SK-N-SH (cell line): ENCODE data around the gene RNU1-2. TPM values are rescaled to one million over a fixed set of nuclear protein-coding genes. Genes with fewer than 3 reads are reported as not detected.

Source experiments
- CTCF ChIA-PET: fragments of 300-600, 350-600 bp; formaldehyde crosslinking; extraction: SDS; loops from one replicate; lab custom pipeline; 2021; lab: Yijun Ruan, JAX
- POLR2A ChIA-PET: fragments of 350-600 bp; sonication (Branson Sonifier 250); formaldehyde crosslinking; extraction: SDS; loops from one replicate; lab custom pipeline; 2020; ENCODE audit warnings: antibody characterized with exemption, inconsistent platforms; lab: Yijun Ruan, JAX
- DNase-seq: peaks from one replicate; pipeline ENCODE4 v3.0.0; 2012
- H2AFZ ChIP-seq: fragments of 200-600 bp; sonication (generic); 2 replicates; pipeline ENCODE4 v1.8.1; 2016; ENCODE audit warnings: antibody characterized with exemption, mild to moderate bottlenecking, low read depth
- H3F3A ChIP-seq: fragments of 200-600 bp; sonication (generic); replicated peaks from 2 replicates; pipeline ENCODE3; 2016; ENCODE audit warnings: antibody characterized with exemption, mild to moderate bottlenecking; ENCODE audit not compliant: insufficient read depth
- H3K27ac ChIP-seq, 2 experiments: fragments of 200-500 bp in 1 of 2; fragments of 200-600 bp in 1 of 2; sonication (Bioruptor generic) in 1 of 2; sonication (generic), shearing (Covaris generic) in 1 of 2; 2 replicates each; pipeline versions ENCODE4 v1.5.1 to v1.6.1; 2014 to 2016; ENCODE audit warnings: low read depth in 2 of 2, inconsistent platforms in 1 of 2, low read length in 1 of 2, mild to moderate bottlenecking in 1 of 2, mixed read lengths in 1 of 2
- H3K27me3 ChIP-seq: fragments of 200-600 bp; sonication (generic), shearing (Covaris generic); 2 replicates; pipeline ENCODE4 v1.6.1; 2016; ENCODE audit warnings: mixed run types; ENCODE audit not compliant: insufficient read depth
- H3K36me3 ChIP-seq, 2 experiments: fragments of 200-500 bp in 1 of 2; fragments of 200-600 bp in 1 of 2; sonication (Bioruptor generic) in 1 of 2; sonication (generic) in 1 of 2; replicated peaks in 1 of 2; 2 replicates each; pipeline versions ENCODE3 to v1.5.1; 2014 to 2016; ENCODE audit warnings: low read length in 1 of 2, mild to moderate bottlenecking in 1 of 2; ENCODE audit not compliant: insufficient read depth in 2 of 2, control insufficient read depth in 1 of 2
- H3K4me1 ChIP-seq, 2 experiments: fragments of 200-500 bp in 1 of 2; fragments of 200-600 bp in 1 of 2; sonication (Bioruptor generic) in 1 of 2; sonication (generic), shearing (Covaris generic) in 1 of 2; 2 replicates each; pipeline versions ENCODE4 v1.5.1 to v1.6.1; 2014 to 2016; ENCODE audit warnings: low read depth in 1 of 2, low read length in 1 of 2, mixed run types in 1 of 2; ENCODE audit not compliant: insufficient read depth in 2 of 2, control insufficient read depth in 1 of 2
- H3K4me2 ChIP-seq: fragments of 200-600 bp; sonication (generic), shearing (Covaris generic); 2 replicates; pipeline ENCODE4 v1.6.1; 2017; ENCODE audit warnings: mixed run types
- H3K4me3 ChIP-seq, 2 experiments: fragments of 200-500 bp in 1 of 2; fragments of 200-600 bp in 1 of 2; sonication (Bioruptor generic) in 1 of 2; sonication (generic), shearing (Covaris generic) in 1 of 2; 2 replicates each; pipeline versions ENCODE4 v1.5.1 to v1.8.1; 2014 to 2016; ENCODE audit warnings: low read depth in 2 of 2, inconsistent platforms in 1 of 2, low read length in 1 of 2, mild to moderate bottlenecking in 1 of 2, mixed read lengths in 1 of 2, moderate library complexity in 1 of 2
- H3K79me2 ChIP-seq: fragments of 200-600 bp; sonication (generic); 2 replicates; pipeline ENCODE4 v1.8.1; 2017; ENCODE audit warnings: mild to moderate bottlenecking; ENCODE audit not compliant: insufficient read depth
- H3K9ac ChIP-seq: fragments of 200-600 bp; sonication (generic); 2 replicates; pipeline ENCODE4 v1.6.1; 2017; ENCODE audit warnings: mixed run types
- H3K9me2 ChIP-seq: fragments of 200-600 bp; sonication (generic); 2 replicates; pipeline ENCODE4 v1.6.1; 2017; ENCODE audit warnings: mixed run types
- H3K9me3 ChIP-seq: fragments of 200-600 bp; sonication (generic); 2 replicates; pipeline ENCODE4 v1.6.1; 2017; ENCODE audit warnings: mixed run types, mild to moderate bottlenecking, moderate library complexity
- H4K20me1 ChIP-seq: fragments of 200-600 bp; sonication (generic); 2 replicates; pipeline ENCODE4 v1.6.1; 2017; ENCODE audit warnings: mild to moderate bottlenecking, mixed run types; ENCODE audit not compliant: insufficient read depth
- CHD2 ChIP-seq: fragments of 150-350 bp; IDR thresholded peaks from 2 replicates; pipeline ENCODE4 v1.6.1; 2018; ENCODE audit warnings: low read length; ENCODE audit not compliant: partially characterized antibody
- CTCF ChIP-seq: fragments of 200-600 bp; sonication (generic); IDR thresholded peaks from 2 replicates; pipeline ENCODE4 v1.6.1; 2017; ENCODE audit warnings: antibody characterized with exemption, mild to moderate bottlenecking, moderate library complexity
- GATA2 ChIP-seq: sonication (generic); formaldehyde crosslinking; IDR thresholded peaks from 2 replicates; pipeline ENCODE4 v1.5.0; 2020; ENCODE audit warnings: mild to moderate bottlenecking, missing genetic modification reagents
- MEF2A ChIP-seq: IDR thresholded peaks from 2 replicates; pipeline ENCODE4 v1.4.0; 2012; ENCODE audit warnings: low read depth, borderline replicate concordance
- MXI1 ChIP-seq: IDR thresholded peaks from 2 replicates; pipeline ENCODE4 v1.6.1; 2012; ENCODE audit warnings: mild to moderate bottlenecking, low read depth, low read length, improper control_type of control experiment
- NRF1 ChIP-seq: IDR thresholded peaks from 2 replicates; pipeline ENCODE4 v1.6.1; 2012; ENCODE audit warnings: low read depth, mild to moderate bottlenecking, low read length
- RAD21 ChIP-seq: IDR thresholded peaks from 2 replicates; pipeline ENCODE4 v1.6.1; 2012; ENCODE audit warnings: mild to moderate bottlenecking, low read length
- USF1 ChIP-seq: IDR thresholded peaks from 2 replicates; pipeline ENCODE4 v1.4.0; 2012; ENCODE audit warnings: low read depth, borderline replicate concordance
- USF2 ChIP-seq: fragments of 150-350 bp; IDR thresholded peaks from 2 replicates; pipeline ENCODE4 v1.6.1; 2017; ENCODE audit warnings: antibody characterized with exemption, low read length, low read depth, borderline replicate concordance
- WGBS: methylation state at CpG from one replicate; pipeline ENCODE4 v1.1.6; 2017; ENCODE audit warnings: low lambda C conversion rate; 5-methylcytosine and 5-hydroxymethylcytosine counted together
- polyA plus RNA-seq, 3 experiments: library from polyadenylated mRNA; depleted of rRNA; stranded (reverse); fragments of >200 nt; gene quantifications; 2 replicates each; pipeline ENCODE4 v1.2.3, GENCODE V29; 2012
- TF ChIP-seq, protein P1 (sequence below): IDR thresholded peaks from 2 replicates; pipeline ENCODE4 v1.4.0; 2012; ENCODE audit warnings: low read depth, borderline replicate concordance

RNU1-2 gene
- polyA plus RNA-seq, 1 of the 3 experiments (the other 2 are of a cell fraction) = not detected

DNA sequence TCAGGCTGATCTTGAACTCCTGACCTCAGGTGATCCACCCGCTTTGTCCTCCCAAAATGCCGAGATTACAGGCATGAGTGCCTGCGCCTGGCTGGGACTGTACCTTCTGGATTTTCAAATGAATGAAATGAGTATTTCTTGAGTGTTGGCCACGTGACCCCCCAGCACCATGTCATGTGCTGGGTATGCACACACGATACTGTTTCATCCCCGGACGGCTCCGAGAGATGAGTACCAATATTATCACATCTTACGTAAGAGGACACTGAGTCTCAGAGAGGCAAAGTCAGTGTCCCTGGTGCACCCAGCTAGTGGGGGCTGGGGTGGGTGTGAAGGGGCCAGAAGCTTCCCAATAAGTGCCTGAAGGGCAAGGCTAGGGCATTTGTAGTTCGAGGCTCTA is 25.2 kb downstream of the RNU1-2 start:
- peak; percentile 11 for DNase-seq
- Histone ChIP-seq H3K79me2 (no peaks in the 10 kb centered on the region), H3K9me2 (no peaks in the 10 kb centered on the region), H3K9ac (no peak overlapping the region), H3K9me3 (no peaks in the 10 kb centered on the region), H4K20me1 (no peaks in the 10 kb centered on the region), H3F3A (no peaks in the 10 kb centered on the region), H3K4me1 (peaks cover 6 to 18% of the 10 kb centered on the region in 2 experiments; a peak in 2 of 4 replicates), H3K27me3 (no peaks in the 10 kb centered on the region), H3K4me2 (no peak overlapping the region), H3K4me3 (peak overlapping the region in 1 of 2 experiments; percentile 47; a peak in 1 of 4 replicates), H2AFZ (no peak overlapping the region), H3K27ac (peak overlapping the region in 1 of 2 experiments; percentile 48; a peak in 1 of 4 replicates), H3K36me3 (no peaks in the 10 kb centered on the region)
- ChIA-PET POLR2A (no interaction called here), CTCF (interaction anchor here (1.4 to 2.2 kb wide), 3 partner anchors 27 to 211 kb away, joined by 5 to 6 read pairs (median 5); no protein-coding TSS in a partner anchor)
- TF ChIP-seq GATA2 (CRISPR knock-in tag) = 0 out of 2 replicates have a peak, but pooled peaks have one; percentile 8
- TF ChIP-seq NRF1 = no peak
- 91% methylated on average over 10 of the region's 10 CpGs for WGBS

GRCh38 chr1:16921391-16922185 is 25.8 kb downstream of the RNU1-2 start, which contains the start of gene CROCC:
CROCC (plus strand) TSS chr1:16921931; CDS start chr1:16922019, 88 bp downstream.
- ChIA-PET CTCF (interaction anchor here (0.7 to 2.2 kb wide), 7 partner anchors 9 to 300 kb away, joined by 3 to 6 read pairs (median 5); no protein-coding TSS in a partner anchor), POLR2A (interaction anchor here (0.8 kb wide), 1 partner anchor 16 kb away, joined by 6 read pairs; no protein-coding TSS in a partner anchor)
- no peak within 1 kb of the TSS for H3K9ac ChIP-seq
- TF ChIP-seq, protein P1, sequence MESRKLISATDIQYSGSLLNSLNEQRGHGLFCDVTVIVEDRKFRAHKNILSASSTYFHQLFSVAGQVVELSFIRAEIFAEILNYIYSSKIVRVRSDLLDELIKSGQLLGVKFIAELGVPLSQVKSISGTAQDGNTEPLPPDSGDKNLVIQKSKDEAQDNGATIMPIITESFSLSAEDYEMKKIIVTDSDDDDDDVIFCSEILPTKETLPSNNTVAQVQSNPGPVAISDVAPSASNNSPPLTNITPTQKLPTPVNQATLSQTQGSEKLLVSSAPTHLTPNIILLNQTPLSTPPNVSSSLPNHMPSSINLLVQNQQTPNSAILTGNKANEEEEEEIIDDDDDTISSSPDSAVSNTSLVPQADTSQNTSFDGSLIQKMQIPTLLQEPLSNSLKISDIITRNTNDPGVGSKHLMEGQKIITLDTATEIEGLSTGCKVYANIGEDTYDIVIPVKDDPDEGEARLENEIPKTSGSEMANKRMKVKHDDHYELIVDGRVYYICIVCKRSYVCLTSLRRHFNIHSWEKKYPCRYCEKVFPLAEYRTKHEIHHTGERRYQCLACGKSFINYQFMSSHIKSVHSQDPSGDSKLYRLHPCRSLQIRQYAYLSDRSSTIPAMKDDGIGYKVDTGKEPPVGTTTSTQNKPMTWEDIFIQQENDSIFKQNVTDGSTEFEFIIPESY = no peak
- TF ChIP-seq CTCF (peak; percentile 10; the same call in 1 of the 2 replicates), MXI1 (peak; percentile 96), USF1 (peak; percentile 89), MEF2A (no peak), USF2 (peak; percentile 71; the same call in 1 of the 2 replicates), CHD2 (peak; percentile 20), RAD21 (peak; percentile 34)
- 35% methylated on average over 17 of the region's 17 CpGs for WGBS
- no peaks in the 10 kb centered on the region for H3K9me2 ChIP-seq
- H3K4me3 ChIP-seq = peak within 1 kb of the TSS; percentile 14 to 47; a peak in 3 of 4 replicates
- no peaks in the 10 kb centered on the region for H3F3A ChIP-seq
- peak; percentile 93 for DNase-seq
- H3K4me2 ChIP-seq = peak within 1 kb of the TSS; percentile 59
- H2AFZ ChIP-seq = no peak within 1 kb of the TSS; the same call in 1 of the 2 replicates
- no peaks in the 10 kb centered on the region for H4K20me1 ChIP-seq
- H3K79me2 ChIP-seq = no peaks in the 10 kb centered on the region
- H3K4me1 ChIP-seq = peaks cover 6 to 24% of the 10 kb centered on the region in 2 experiments; a peak in 2 of 4 replicates
- H3K27ac ChIP-seq = peak within 1 kb of the TSS in 1 of 2 experiments; percentile 48; a peak in 2 of 4 replicates
- H3K9me3 ChIP-seq = no peaks in the 10 kb centered on the region
- no peaks in the 10 kb centered on the region for H3K27me3 ChIP-seq
- no peaks in the 10 kb centered on the region for H3K36me3 ChIP-seq
